Measurements from ENCODE around the gene KLHL29.

DNA sequence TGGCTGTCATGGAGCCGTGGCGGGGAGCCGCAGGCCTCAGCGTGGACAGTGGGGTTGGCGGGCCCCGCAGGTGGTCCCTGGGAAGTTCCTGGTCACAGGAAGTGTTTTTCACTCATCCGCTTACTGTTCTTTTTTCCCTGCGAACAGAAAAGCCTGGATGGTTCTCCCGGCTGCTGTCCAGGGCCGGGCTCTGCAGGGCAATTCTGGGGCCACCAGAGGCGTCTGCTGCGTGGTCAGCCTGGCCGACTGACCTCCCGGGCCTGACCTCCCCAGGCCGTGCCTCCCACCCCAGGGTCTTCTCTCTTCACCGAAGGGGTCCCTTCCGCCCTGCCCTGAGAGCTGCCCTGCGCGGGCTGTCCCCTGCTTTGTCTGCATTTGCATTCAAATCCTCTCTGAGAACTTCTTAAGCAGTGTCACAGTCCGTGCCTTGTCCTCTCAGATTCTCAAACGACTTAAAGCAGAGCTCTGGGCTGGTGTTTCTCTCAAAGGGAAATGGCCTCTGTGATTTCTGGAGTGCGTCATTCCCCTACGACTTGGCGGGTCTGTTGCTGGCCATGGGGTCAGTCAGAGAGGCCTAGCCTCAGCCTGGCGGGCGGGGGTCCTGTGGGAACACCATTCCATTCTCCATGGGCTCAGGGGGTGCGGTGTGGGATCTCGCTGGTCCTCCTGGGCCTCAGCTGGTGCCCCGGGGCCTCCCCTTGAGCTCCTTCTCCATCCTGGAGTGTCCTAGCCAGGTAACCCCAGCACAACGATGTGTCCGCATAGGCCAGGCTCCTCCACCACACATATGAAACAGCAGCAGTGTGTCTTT is 38.3 kb downstream of the KLHL29 start:
- TF ChIP-seq CTCF (IDR thresholded peaks at IDR 0.05; ENCODE audit: low read depth, low read length, missing input control): no peak
- no peak for TF ChIP-seq EGR1 (IDR thresholded peaks at IDR 0.05; ENCODE audit: low read depth in 2 of 2)
- TF ChIP-seq, protein P1, sequence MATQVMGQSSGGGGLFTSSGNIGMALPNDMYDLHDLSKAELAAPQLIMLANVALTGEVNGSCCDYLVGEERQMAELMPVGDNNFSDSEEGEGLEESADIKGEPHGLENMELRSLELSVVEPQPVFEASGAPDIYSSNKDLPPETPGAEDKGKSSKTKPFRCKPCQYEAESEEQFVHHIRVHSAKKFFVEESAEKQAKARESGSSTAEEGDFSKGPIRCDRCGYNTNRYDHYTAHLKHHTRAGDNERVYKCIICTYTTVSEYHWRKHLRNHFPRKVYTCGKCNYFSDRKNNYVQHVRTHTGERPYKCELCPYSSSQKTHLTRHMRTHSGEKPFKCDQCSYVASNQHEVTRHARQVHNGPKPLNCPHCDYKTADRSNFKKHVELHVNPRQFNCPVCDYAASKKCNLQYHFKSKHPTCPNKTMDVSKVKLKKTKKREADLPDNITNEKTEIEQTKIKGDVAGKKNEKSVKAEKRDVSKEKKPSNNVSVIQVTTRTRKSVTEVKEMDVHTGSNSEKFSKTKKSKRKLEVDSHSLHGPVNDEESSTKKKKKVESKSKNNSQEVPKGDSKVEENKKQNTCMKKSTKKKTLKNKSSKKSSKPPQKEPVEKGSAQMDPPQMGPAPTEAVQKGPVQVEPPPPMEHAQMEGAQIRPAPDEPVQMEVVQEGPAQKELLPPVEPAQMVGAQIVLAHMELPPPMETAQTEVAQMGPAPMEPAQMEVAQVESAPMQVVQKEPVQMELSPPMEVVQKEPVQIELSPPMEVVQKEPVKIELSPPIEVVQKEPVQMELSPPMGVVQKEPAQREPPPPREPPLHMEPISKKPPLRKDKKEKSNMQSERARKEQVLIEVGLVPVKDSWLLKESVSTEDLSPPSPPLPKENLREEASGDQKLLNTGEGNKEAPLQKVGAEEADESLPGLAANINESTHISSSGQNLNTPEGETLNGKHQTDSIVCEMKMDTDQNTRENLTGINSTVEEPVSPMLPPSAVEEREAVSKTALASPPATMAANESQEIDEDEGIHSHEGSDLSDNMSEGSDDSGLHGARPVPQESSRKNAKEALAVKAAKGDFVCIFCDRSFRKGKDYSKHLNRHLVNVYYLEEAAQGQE (IDR thresholded peaks at IDR 0.05): no peak
- TF ChIP-seq TAF1 (conservative IDR thresholded peaks at IDR 0.05): no peak
- TF ChIP-seq RAD21 (IDR thresholded peaks at IDR 0.05): no peak
- TF ChIP-seq RXRA (IDR thresholded peaks at IDR 0.05): peak in 1 of 2 donors; percentile 5
- no peak for TF ChIP-seq ZBTB33 (IDR thresholded peaks at IDR 0.05)
- TF ChIP-seq FOXA1 (IDR thresholded peaks at IDR 0.05): no peak
- TF ChIP-seq ATF3 (IDR thresholded peaks at IDR 0.05): no peak
- TF ChIP-seq HNF4G (IDR thresholded peaks at IDR 0.05): no peak

Data from liver (tissue), 3 donors.